ENCODE data around the gene CCAR1.
"Not testable (repeated sequence)": the region's sequence is repeated elsewhere in the genome, so short reads cannot be mapped to it uniquely, and the experiment has no call there.

The CCAR1 gene

DNA sequence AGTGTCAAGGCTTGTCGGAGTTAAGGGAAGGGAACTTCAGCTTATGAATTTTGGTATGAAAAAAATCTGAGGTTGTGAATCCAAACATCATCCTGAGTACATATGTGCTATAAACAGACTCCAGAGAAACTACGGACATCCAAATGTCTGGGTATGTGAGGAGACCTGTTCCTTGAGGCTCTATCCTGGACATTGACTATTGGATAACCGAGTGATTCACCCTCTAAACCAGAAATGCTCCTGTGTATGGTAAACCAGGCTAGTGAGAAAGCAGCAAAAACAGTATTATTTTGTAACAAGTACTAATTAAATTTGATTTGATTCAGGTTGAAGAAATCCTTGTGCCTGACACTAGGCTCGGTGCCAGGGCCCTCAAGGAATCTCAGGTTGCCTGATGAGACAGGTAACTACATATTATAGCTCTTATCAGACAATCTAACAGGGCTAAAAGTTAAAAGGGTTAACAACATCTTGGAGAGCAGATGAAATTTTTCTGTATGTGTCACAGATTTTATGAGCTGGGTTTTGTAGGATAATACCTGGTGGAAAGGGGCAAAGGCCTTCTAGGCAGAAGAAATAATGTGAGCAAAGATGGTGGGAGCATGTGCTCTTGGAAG, 95.9 kb downstream of the CCAR1 start:
- TF ChIP-seq, protein P1, sequence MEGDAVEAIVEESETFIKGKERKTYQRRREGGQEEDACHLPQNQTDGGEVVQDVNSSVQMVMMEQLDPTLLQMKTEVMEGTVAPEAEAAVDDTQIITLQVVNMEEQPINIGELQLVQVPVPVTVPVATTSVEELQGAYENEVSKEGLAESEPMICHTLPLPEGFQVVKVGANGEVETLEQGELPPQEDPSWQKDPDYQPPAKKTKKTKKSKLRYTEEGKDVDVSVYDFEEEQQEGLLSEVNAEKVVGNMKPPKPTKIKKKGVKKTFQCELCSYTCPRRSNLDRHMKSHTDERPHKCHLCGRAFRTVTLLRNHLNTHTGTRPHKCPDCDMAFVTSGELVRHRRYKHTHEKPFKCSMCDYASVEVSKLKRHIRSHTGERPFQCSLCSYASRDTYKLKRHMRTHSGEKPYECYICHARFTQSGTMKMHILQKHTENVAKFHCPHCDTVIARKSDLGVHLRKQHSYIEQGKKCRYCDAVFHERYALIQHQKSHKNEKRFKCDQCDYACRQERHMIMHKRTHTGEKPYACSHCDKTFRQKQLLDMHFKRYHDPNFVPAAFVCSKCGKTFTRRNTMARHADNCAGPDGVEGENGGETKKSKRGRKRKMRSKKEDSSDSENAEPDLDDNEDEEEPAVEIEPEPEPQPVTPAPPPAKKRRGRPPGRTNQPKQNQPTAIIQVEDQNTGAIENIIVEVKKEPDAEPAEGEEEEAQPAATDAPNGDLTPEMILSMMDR (IDR thresholded peaks at IDR 0.05; ENCODE audit: low read depth, low read length, missing control alignments): no peak
- DNase-seq (ENCODE audit: extremely low read depth, low read depth): no peak
- H3K4me3 ChIP-seq (replicated peaks; ENCODE audit: low read depth, low read length): no peak overlapping the region

DNA sequence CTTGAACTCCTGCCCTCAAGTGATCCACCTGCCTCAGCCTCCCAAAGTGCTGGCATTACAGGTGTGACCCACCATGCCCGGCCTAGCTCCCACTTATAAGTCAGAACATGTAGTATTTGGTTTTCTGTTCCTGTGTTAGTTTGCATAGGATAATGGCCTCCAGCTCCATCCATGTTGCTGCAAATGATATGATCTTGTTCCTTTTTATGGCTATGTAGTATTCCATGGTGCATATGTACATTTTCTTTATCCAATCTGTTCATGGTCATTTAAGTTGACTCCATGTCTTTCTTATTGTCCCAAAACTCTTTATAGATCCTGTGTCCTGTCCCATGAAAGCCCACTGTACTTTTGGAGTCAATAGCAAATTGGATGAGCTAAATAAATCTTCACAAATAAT, 99.3 kb downstream of the CCAR1 start:
- not testable (repeated sequence) for H3K4me3 ChIP-seq (replicated peaks; ENCODE audit: low read depth, low read length)

DNA sequence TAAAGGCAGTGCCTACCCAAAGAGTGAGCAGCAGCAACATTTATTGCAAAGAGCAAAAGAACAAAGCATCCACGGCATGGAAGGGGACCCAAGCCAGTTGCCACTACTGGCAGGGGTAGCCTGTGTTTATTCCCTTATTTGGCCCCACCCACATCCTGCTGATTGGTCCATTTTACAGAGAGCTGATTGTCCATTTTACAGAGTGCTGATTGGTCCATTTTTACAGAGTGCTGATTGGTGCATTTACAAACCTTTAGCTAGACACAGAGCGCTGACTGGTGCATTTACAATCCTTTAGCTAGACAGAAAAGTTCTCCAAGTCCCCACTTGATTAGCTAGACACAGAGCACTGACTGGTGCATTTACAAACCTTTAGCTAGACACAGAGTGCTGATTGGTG, 101.6 kb downstream of the CCAR1 start:
- not testable (repeated sequence) for DNase-seq (ENCODE audit: extremely low read depth, low read depth); H3K4me3 ChIP-seq (replicated peaks; ENCODE audit: low read depth, low read length)

More for the DNA sequence above, 99.3 kb downstream of the CCAR1 start:
- not testable (repeated sequence) for DNase-seq (ENCODE audit: extremely low read depth, low read depth)

DNA sequence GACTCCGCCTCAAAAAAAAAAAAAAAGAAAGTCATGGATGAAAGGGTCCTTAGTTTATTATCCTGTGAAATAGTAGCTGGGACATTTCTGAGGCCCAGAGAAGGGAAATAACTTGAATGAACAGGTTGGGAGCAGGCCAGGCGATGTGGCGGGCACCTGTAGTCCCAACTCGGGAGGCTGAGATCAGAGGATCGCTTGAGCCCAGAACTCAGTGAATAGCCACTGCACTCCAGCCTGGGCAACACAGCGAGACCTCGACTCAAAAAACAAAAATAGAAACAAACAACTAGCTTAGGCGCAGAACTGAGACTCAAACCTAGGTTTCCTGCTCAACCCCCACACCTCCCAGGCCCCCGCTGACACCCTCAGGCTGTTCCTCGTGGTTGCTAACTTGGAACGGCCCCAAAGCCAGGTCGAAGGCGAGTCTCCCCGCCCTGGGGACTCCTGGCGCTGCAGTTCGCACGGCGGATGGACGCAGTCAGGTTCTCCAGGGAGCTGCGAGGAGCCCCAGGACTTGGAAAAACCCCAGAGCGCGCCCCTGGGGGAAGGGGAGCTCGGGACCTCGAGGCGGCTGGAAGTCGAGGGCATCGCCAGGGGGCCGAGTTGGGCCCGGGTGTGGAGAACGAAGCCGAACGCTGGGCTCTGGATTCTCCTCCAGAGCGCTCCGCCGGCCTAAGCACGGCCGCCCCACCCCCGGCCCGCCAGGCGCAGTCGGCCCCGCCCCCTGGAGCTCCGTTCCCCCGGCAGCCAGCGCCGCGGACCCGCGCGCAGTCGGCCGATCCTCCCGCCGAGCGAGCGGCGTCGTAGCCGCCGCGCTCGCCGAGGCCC, 105.9 kb downstream of the CCAR1 start, which contains the start of gene STOX1:
STOX1 (plus strand) TSS at position 768 of the 828 bp plus-strand sequence. CDS start 93 bp downstream, outside the sequence.
- TF ChIP-seq, protein P1 (IDR thresholded peaks at IDR 0.05; ENCODE audit: low read depth, low read length, missing control alignments): no peak
- DNase-seq (ENCODE audit: extremely low read depth, low read depth): no peak

DNA sequence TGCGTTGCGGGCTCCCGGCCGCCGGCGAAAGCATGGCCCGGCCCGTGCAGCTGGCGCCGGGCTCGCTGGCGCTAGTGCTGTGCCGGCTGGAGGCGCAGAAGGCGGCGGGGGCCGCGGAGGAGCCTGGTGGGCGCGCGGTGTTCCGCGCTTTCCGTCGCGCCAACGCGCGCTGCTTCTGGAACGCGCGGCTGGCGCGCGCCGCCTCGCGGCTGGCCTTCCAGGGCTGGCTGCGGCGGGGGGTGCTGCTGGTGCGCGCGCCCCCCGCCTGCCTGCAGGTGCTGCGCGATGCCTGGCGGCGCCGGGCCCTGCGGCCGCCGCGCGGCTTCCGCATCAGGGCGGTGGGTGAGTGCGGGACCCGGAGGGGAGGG, 106.5 kb downstream of the CCAR1 start:
- H3K4me3 ChIP-seq (replicated peaks; ENCODE audit: low read depth, low read length); DNase-seq (ENCODE audit: extremely low read depth, low read depth): not testable (repeated sequence)

More for the DNA sequence above, 105.9 kb downstream of the CCAR1 start, which contains the start of gene STOX1:
- peak within 1 kb of the TSS; percentile 56 for H3K4me3 ChIP-seq (replicated peaks; ENCODE audit: low read depth, low read length)

DNA sequence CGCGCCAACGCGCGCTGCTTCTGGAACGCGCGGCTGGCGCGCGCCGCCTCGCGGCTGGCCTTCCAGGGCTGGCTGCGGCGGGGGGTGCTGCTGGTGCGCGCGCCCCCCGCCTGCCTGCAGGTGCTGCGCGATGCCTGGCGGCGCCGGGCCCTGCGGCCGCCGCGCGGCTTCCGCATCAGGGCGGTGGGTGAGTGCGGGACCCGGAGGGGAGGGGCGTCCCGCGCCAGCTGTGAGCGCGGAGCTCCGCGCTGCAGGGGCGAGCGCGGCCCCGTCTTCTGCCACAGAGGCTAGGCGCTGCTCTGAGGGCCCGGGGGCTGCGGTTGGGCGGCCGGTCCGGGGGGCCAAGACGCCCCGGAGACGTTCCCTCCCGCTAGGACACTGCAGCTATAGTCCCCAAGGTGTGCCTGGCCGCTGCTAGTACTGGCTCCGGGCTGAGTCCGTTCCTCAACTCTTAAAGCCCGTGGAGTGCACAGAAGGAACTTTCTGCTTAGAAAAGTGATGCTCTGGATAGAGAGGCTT, 107.1 kb downstream of the CCAR1 start:
- peak overlapping the region; percentile 24 for H3K4me3 ChIP-seq (replicated peaks; ENCODE audit: low read depth, low read length)
- not testable (repeated sequence) for DNase-seq (ENCODE audit: extremely low read depth, low read depth)

DNA sequence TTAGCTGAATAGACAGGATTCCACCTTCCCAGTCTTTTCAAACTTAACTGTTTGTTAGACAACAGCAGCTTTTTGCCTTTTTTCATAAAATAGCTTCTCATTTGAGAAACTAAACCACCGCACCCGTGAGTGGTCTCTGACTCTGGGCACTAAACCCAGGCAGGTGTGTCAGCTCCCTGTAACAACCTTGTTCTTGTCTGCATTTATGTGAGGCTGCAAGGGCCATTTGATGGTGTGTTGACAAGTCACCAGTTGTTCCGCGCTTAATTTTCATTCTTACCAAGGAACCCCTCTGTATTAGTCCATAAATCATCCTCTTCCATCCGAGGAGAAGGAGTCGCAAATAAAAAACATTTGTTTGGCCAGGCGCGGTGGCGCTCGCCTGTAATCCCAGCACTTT, 107.8 kb downstream of the CCAR1 start:
- TF ChIP-seq, protein P1 (IDR thresholded peaks at IDR 0.05; ENCODE audit: low read depth, low read length, missing control alignments): no peak
- H3K4me3 ChIP-seq (replicated peaks; ENCODE audit: low read depth, low read length): no peak overlapping the region
- DNase-seq (ENCODE audit: extremely low read depth, low read depth): no peak

DNA sequence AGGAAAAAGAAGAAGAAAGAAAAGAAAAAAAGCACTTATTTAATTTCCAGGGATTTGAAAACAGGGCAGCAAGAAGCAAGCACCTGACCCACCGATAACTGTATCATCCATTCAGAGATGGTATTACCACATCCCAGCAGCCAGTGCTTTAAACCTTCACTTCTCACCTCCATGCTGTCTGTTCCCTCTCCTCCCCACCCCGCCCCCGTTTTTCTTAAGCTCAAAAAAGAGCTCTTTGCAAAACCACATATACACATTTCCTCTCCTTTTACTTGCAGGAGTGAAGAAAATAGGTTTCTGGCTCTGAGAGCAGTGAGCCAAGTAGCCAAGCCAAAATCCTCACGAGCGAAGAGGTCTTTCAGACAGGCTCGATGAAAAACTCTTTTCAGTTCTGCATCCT, 108.5 kb downstream of the CCAR1 start:
- no peak for DNase-seq (ENCODE audit: extremely low read depth, low read depth)
- TF ChIP-seq, protein P1 (IDR thresholded peaks at IDR 0.05; ENCODE audit: low read depth, low read length, missing control alignments): no peak
- no peak overlapping the region for H3K4me3 ChIP-seq (replicated peaks; ENCODE audit: low read depth, low read length)

DNA sequence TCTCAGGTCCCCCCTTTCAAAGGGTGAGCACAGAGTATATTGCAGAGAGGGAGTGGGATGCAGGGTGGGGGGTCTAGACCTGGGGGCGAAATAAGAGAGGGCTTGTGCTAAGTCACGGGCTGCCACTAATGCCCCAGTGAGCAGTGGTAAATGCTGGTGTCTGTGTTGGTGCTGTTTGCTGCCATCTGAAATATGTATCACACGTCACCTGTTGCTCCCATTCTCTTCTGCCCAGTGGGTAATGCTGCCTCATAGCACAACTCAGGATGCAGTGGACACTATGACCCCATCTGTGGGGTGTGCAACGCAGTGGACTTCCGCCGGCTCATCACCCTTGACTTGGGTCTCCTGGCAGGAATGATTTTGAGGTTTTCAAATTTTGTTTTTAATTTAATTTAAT, 108.9 kb downstream of the CCAR1 start:
- no peak for DNase-seq (ENCODE audit: extremely low read depth, low read depth)
- TF ChIP-seq, protein P1 (IDR thresholded peaks at IDR 0.05; ENCODE audit: low read depth, low read length, missing control alignments): no peak

More for the DNA sequence above, 108.9 kb downstream of the CCAR1 start:
- H3K4me3 ChIP-seq (replicated peaks; ENCODE audit: low read depth, low read length): no peak overlapping the region

All from HFF-Myc (cell line).